Renal cortical epithelial cell (primary cell): ENCODE results near the gene ELFN2. TPM values are rescaled to one million over a fixed set of nuclear protein-coding genes. Genes with fewer than 3 reads are reported as not detected.

Experiments
- DNase-seq: peaks from one replicate; pipeline ENCODE4 v3.0.0-alpha.2; 2011; ENCODE audit warnings: low read depth
- total RNA-seq: library from RNA; depleted of rRNA; stranded (reverse); fragments of >200 nt; gene quantifications from 2 replicates; pipeline ENCODE4 v1.2.3, GENCODE V29; 2014

The ELFN2 gene
- total RNA-seq, 1 donor from 2014 or later: 18.8 TPM

DNA sequence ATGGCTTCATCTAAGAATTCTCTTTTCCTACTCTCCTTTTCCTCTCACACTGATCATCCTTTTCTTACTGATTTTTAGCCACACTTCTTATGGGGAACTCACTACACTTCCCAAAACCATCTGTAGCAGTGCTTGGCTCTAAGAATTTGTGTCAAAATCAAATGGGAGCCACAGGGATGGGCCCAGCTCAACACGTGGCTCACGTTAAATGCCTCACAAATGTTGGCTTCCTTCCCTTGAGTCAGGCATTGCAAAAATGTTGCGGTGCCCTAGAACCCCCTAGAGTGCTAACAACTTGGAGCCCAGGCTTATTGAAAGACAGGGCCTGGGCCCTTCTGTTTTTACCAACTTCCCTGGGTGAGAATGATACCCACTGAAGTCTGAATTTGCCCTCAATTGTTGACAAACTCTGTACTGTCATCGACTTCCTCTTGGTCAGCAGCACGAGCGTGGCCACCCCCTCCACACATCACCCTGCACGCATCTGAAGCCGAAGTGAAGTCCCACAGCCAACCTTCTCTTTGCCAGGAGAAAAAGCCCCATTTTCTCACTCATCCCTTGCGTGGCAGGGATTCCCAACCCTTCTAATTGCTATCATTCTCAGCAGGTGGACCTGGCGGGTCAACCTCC is 69.7 kb downstream of the ELFN2 start:
- no peak for DNase-seq

DNA sequence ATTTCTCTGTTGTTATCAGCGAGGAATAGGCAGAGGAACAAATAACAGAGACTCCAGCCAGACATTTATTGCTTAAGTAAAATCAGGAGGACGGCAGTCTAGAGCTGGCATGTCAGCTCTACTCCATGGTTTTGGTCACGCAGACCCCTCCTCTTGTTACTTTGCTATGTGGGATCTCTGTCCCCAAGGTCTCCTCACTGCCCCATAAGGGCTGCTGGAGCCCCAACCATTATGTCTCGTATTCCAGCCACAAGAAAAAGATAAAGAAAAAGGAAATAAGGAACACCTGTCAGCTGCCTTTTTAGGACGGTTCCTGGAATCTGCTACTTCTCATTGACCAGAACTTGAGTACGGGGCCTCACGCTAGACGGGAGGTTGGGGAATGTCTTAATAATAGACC is 70.4 kb downstream of the ELFN2 start:
- DNase-seq: no peak

DNA sequence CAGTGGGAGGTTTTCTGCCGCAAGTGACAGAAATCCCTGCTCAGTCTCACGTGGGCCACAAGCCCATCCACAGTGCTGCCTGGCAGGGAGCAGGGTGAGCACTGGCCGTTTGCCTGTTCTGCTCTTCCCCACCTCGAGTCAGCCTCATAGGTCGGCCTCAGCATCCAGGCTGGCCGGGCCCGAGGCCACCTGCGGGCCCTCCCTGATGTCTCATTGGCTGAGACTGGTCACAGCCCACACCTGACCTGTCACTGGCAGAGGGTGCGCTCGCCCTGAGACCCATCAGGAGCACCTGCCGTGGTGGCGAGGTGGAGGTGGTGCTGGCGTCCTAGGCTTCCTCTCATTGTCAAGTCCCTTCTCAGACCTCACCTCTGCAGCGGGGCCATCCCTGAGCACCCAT is 72.1 kb downstream of the ELFN2 start:
- no peak for DNase-seq

DNA sequence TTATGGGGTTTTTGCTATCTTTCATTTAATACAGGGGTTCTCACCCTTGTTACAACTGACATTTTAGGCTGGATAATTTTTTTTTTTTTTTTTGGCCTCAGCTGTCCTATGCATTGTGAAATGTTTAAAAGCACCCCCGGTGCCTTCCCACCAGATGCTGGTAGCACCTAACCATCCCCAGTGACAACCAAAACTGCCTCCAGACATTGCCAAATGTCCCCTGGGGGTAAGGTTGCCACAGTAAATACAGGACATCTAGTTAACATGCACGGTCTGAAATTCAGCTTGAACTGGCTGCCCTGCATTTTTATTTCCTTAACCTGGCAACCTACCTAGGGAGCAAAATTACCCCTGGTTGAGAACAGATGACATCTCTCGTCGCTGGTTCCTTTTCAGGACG is 72.6 kb downstream of the ELFN2 start:
- no peak for DNase-seq

DNA sequence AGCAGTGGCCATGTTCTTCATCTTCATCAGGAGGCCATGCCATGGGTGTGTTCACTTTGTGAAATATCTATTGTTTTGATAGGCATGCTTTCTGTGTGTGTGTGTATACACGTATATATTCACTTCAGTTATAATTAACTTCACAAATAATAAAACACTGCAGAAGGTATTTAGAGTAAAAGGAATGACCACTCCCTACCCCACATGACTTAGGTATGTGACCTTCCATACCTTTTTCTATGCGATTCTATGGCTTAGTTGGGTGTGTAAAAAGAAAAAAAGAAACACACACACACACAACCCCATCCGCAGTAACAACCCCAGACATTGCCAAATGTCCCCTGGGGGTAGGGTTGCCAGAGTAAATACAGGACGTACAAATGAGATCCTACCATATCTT is 73.0 kb downstream of the ELFN2 start:
- no peak for DNase-seq

DNA sequence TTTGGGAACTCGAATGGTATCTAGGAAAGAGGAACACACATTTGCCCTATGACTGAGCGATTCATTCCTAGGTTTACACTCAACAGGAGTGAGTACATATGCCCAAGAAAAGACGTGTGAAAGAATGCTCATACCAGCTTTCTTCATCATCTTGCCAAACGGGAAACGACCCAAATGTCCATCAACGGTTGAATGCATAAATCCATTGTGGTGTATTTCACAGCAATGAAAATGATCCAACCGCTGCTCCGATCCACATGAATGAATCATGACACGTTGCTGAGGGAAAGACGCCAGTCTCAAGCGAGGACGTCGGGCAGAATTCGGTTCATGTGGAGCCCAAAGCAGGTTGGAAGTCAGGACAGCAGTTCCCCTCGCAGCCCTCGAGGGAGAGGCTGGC is 73.4 kb downstream of the ELFN2 start:
- DNase-seq: peak; percentile 99

DNA sequence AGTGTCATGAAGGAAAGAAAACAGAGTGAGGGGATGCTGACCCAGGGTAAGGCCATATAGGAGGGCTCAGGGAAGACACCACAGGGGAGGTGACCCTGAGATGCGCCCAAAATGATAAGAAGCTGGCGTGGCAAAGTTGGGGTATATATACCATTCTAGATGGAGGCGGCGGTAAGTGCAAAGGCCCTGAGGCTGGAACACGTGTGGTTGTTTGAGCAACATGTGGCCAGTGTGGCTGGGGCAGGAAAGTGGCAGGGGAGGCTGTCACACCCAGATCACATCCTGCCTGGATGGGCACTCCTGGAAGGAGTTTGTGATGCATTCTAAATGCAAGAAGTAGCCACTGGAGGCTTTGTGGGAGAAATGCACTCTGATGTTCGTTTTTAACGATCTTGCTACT is 74.8 kb downstream of the ELFN2 start:
- no peak for DNase-seq

DNA sequence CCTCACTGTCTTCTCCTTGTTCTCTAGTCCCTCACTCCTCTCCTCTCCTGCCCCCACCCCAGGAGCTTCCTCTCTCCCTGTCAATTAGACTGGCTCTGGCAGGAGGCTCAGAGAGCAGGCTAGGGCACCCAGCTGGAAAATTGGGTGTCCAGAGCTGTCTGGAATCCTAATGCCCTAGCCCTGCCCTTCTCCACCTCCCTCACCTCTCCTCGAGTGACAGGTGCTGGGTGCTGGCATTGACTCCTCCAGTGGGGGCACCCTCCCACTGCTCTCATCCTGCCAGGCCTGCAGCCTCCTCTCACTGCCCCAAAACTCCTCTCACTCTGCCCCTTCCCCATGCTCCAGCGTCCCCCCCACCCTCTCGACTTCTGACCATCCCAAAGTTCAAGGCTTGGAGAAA is 76.0 kb downstream of the ELFN2 start:
- DNase-seq: no peak

DNA sequence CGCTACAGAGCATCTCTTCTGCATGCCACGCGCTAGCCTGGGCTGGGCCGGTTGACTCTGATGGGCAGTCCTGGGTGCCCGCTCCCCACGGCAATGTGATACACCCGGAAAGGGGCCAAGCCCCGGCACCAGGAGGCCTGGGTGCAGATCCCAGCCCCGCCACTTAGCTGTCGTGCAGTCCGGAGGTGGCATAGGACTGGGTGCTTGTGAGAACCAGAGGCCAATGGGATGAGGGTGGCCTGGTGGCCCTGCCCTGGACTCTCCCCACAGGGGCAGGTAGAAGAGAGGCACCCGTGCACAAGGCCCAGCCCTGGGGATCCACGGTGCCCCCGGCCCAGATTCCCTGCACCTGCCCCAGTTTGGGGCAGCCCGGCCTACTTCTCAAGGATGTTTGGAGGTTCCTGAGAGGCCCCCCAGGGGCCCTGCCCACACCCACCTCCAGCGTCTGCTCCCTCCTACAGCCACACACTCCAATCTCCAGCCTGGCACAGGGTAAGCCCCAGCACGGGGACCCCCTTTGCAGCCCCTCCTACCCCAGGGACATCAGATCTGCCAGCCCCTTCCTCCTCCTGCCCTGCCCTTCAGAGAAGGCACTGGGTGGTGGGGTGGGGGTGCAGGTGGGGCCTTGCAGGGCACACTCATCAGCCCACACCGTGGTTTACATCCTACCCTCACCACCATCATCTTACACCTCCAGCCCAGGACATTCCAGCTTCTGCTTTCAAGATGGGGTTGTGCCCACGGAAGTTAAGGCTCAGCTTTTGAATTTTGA is 78.0 kb downstream of the ELFN2 start:
- no peak for DNase-seq

DNA sequence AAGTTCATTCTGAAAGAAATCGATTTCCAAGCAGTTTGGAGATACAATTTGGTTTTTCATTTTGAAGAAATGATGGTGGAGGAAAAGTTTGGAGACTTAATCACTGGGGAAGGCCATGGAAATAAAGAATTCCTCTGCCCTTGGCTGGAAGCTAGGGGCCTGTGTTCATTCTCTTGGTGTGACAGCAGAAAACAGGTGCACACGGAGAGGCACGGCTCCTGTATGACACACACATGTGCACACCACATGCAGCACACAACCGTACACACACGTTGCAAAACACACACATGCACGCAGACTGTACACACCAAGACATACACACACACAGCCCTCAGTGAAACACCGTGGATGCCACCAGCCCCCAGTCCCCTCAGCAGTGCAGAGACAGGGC is 80.8 kb downstream of the ELFN2 start:
- DNase-seq: no peak

DNA sequence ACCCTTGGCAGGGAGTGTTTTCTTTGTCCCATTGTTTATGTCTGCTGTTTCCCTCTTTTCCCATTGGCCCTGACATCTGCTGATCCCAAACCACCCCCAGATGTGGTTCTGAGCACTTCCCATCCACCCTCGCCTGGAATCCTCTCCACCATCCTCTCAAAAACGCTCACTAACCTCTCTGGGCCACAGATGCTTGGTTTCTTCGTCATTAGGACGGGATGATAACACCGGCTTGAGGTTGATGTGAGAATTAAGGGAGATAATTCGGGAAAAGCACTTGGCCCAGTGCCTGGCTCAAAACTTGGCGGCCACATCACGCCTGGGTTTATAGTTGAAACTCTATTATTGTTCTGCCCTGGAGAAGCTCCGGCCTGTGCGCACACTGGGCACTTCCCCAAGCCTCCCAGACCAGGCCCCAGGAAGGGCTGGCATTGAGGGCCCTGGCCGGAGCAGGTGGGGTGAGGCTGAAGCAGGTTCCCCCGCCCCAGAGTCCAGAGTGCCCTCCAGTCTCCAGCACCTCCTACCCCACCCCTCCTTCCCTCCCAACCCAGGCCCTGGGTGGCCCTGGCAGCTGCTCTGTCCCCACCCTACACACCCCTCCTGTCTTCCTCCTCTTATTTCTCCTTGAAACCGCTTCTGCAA is 81.3 kb downstream of the ELFN2 start:
- peak; percentile 66 for DNase-seq

DNA sequence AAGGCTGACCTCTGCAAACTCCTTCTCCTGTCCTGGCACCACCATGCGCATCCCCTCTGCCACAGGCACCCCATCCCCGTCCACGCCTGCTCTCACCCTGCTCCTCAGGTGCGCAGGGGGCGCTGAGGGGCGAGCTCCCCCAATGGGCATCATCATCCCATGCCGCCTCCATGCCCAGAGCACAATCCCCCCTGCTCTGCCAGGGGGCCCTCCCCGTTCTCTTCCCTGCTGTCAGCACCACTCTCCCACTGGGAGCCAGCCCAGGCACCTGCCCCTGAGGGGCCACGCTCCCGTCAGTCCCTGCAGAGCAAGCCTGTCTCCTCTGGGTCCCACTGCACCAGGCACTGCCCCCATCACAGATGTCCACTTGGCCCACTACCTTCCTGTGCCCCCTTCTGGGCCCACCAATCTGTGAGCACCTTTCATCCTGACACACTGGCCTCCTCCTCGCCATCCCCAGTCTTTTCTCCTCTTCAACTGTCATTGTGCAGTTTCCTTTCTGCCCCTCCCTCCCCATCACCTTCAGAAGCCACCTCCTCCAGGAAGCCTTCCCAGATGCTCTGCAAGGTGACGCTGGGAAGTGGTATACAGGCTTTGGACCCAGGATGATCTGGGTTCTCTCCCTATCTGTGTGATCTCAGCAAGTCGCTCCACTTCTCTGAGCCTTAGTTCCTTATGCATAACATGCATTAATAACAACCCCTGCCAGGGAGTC is 82.4 kb downstream of the ELFN2 start:
- no peak for DNase-seq

DNA sequence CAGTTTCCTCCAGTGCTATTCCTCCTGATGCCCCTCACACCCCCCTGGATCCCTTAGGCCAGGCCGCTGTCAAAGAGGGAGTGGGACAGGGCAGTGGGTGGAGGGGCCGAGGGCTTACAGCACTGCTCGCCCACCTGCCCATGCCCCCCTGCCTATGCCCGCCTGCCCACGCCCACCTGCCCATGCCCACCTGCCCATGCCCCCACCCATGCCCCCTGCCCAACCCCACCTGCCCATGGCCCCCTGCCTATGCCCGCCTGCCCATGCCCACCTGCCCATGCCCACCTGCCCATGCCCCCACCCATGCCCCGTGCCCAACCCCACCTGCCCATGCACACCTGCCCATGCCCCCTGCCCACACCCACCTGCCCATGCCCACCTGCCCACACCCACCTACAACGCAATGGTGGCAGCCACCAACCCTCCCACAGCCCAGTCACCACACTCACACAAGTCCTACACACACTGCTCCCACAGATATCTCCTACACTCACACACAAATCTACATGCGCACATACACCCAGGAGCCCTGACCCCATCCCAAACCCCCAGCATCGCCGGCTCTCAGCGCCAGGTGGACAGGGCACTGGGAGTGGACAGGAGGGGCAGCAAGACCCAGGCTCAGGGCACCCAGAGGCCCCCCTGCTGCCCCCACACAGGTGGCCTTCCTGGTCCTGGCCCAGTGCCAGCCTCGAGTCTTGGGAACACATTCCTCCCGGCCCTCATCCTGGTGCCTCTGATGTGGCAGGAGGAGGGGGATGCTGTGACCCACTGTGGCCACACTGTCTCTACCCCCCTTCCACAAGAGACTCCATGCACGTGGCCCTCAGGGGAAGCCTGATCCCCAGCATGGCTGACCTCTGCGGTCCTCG is 83.2 kb downstream of the ELFN2 start:
- DNase-seq: no peak

DNA sequence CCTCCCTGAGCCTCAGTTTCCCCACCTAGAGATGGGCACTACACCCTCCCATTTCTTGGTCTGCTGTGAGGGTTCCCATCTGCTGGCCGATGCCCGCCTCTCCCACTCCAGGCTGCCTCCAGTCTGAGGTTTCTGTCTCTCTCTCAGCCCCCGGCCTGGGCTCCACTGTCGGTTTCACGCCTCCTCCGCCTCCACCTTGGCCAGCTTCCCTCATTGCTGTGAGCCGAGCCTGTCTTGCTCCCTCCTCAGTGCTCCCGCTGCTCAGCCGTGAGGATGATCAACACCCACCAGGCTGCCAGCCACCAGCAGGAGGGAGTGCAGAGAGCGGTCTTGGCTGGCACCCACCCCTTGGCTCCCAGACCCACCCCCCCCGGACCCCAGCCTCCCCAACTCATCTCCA is 83.9 kb downstream of the ELFN2 start:
- no peak for DNase-seq

DNA sequence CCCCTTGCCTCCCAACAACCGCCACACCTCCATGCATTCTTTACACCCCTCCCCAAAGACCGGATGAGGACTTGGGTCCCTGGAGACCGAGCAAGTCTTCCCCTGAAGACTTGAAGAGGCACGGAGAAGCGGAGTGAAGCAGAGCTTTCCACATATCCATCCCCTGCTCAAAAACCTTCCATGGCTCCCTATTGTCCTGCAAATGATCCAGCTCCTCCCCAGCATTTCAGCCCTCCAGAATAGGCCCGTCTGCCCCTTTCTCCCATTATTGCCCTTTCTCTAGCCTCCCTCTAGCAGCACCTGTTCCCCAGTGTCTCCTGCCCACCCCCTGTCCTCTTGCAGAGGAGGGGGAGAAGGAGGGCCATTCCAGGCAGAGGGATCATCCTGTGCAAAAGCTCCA is 85.2 kb downstream of the ELFN2 start:
- DNase-seq: no peak

DNA sequence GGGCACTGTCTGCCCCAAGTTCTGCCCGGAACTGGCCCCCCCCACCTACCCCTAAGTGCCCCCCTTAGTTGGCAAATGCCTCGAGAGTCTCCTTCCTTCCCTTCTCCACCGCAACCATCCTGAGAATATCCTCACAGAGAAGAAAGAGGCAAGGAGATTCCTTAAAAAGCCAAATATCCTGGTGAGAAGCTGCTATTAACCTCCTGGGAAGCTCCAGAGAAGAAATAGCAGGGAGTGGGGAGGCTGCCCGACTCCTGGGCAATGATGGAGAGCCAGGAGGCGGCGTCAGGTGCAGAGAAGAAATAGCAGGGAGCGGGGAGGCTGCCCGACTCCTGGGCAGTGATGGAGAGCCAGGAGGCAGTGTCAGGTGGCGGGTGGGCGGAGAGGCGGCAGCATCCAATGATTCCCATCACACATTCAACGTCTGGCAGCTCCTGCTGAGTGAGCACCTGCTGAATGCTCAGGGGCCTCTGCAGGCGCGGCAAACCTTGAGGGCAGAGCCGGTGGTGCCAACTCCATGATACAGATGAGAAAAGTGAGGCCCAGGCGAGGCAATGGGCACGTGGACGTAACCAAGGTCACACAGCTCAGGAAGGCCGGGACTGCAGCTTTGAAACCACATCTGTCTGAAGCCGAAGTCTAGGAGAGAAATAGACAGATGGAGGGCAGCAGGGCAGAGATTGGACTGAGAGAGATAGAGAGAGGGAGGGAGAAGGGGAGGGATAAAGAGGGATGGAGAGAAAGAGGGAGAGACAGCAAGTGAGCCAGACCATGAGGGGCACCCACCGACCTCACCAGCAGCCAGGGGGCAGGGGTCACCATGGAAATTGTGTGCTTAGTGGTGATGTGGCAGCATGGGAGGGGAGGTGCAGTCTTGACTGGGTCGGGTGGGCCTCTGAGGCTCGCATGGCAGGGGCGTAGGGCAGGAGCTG is 86.7 kb downstream of the ELFN2 start:
- DNase-seq: no peak

DNA sequence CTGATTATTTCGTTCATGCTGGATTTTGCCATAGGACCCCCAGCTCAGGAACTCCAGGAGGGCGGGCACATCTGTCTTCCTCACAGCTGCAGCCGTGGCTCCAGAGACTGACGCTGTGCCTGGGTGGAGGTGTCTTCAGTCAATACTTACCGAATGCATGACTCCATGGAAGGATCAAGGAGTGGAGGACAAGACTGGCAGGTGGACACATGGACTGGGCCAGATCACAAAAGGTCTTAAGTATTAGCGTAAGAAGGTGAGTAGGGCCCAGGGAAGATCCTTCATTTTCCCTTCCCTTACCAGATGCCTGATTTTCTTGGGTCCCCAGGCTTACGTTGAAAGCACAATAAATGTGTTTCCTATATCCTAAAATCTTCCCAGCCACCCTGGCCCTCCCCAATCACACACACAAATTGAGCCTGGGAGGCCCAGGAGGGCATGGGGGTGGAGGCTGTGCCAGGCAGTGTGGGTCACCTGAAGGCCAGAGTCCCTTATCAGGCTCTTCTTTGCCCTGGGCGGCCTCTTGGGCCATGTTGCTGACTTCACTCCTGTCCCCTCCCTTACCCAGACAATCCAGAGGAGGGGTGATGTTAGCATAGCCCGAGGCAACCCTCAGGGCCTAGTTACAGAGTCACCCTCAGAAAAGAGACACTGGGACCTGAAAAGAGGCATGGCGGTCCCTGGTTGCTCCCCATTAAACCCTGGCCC is 88.6 kb downstream of the ELFN2 start:
- no peak for DNase-seq

DNA sequence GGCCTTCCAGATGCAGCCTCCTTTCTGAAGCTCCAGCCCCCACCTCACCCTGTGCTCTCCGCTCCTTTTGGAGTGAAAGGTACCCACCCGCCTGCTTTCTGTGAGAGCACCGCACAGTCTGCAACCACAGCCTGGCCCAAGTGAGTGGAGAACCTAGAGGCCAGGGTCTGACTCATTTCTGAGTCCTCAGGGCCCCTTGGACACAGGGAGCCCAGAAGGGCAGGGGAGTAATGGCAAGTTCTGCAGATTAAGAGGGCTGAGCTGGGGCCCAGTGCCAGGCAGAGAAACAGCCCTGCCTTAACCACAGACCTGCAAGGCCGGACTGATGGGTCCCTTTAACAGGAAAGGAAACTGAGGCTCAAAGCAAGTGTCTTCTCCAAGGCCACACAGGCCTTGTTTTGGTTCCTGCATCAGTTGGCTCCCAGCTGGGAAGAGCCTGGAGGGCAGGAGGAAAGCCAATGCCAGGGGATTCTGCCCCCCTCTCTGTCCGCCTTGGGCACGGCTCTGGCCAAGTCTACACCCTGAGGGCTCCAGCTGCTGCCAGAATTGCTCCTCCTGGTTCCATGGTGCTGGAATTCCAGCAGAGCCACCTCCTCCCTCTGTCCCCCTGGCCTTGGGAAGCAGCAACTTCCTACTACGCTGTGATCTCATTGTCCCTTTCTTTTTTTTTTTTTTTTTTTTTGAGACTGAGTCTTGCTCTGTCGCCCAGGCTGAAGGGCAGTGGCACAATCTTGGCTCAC is 89.9 kb downstream of the ELFN2 start:
- peak; percentile 49 for DNase-seq

DNA sequence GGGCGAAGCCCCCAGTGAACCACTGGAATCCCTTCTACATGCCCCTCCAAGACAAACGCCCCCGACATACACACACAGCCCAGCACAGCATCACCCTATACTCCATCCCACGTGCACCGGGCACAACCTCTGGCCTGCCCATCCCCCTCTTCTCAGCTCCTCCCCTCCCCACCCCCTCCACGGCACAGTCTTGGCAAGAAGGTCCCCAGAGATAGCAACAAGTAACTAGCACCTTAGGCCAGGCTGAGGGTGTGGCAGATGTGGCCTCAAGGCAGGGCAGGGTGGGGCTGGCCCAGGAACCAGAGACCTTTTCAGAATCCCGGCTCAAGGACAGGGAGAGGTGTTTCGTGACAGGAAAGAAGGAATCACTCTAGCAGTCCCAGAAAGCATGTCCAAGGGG is 90.7 kb downstream of the ELFN2 start:
- no peak for DNase-seq
